ENCODE measurements around the gene SH3GL3. TPM values are rescaled to one million over a fixed set of nuclear protein-coding genes. Genes with fewer than 3 reads are reported as not detected.

Gene SH3GL3
- total RNA-seq, 1 experiment from 2014 or later: not detected

GRCh38 chr15:83592370-83593040 lies 145.4 kb downstream of the SH3GL3 start:
- Mint-ChIP-seq H3K27ac (ENCODE audit: unreplicated experiment) (no peak overlapping the region), H3K36me3 (ENCODE audit: insufficient read depth, unreplicated experiment) (no peaks in the 10 kb centered on the region), H3K4me1 (ENCODE audit: low read depth, unreplicated experiment) (no peaks in the 10 kb centered on the region), H3K27me3 (ENCODE audit: insufficient read depth, unreplicated experiment) (peaks cover 14% of the 10 kb centered on the region), H3K4me3 (ENCODE audit: unreplicated experiment) (no peak overlapping the region), H3K9me3 (ENCODE audit: unreplicated experiment) (no peaks in the 10 kb centered on the region)
- CTCF ChIA-PET: no interaction called here
- Histone ChIP-seq H3K4me3 (ENCODE audit: low read depth, low read length) (no peak overlapping the region), H3K36me3 (ENCODE audit: control insufficient read depth, insufficient read depth, low read length) (no peaks in the 10 kb centered on the region), H3K27me3 (replicated peaks; ENCODE audit: control insufficient read depth, insufficient read depth, low read length) (no peaks in the 10 kb centered on the region), H3K9me3 (no peaks in the 10 kb centered on the region), H3K4me1 (no peaks in the 10 kb centered on the region)
- POLR2A ChIA-PET: no interaction called here
- no peak for DNase-seq
- BruUV-seq (replicated peaks): no TSS peak
- intact Hi-C loops (cut with micrococcal nuclease; ENCODE audit: unreplicated experiment): no loop called here
- TF ChIP-seq CTCF (IDR thresholded peaks at IDR 0.05; ENCODE audit: insufficient read depth in 1 of 2, low read depth in 1 of 2, low read length in 1 of 2, severe bottlenecking in 1 of 2, unreplicated experiment in 1 of 2): no peak

DNA sequence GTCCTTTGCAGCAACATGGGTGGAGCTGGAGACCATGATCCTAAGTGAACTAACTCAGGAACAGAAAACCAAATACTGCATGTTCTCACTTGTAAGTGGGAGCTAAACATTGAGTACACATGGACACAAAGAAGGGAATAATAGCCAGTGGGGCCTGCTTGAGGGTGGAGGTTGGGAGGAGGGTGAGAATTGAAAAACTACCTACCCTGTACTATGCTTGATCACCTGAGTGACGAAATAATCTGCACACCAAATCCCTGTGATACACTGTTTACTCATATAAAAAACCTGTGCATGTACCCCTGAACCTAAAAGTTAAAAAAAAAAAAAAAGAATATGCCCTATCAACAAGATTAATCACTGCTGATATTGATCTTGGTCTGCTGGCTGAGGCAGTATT lies 148.1 kb downstream of the SH3GL3 start:
- no peaks in the 10 kb centered on the region for H3K4me1 ChIP-seq
- intact Hi-C loops (cut with micrococcal nuclease; ENCODE audit: unreplicated experiment): no loop called here
- Mint-ChIP-seq H3K4me3 (ENCODE audit: unreplicated experiment) (no peak overlapping the region), H3K27ac (ENCODE audit: unreplicated experiment) (no peak overlapping the region), H3K9me3 (ENCODE audit: unreplicated experiment) (no peaks in the 10 kb centered on the region), H3K27me3 (ENCODE audit: insufficient read depth, unreplicated experiment) (peaks cover 13% of the 10 kb centered on the region), H3K4me1 (ENCODE audit: low read depth, unreplicated experiment) (no peaks in the 10 kb centered on the region), H3K36me3 (ENCODE audit: insufficient read depth, unreplicated experiment) (no peaks in the 10 kb centered on the region)
- no peaks in the 10 kb centered on the region for H3K27me3 ChIP-seq (replicated peaks; ENCODE audit: control insufficient read depth, insufficient read depth, low read length)
- H3K4me3 ChIP-seq (ENCODE audit: low read depth, low read length): no peak overlapping the region
- ChIA-PET POLR2A (no interaction called here), CTCF (no interaction called here)
- no peaks in the 10 kb centered on the region for H3K36me3 ChIP-seq (ENCODE audit: control insufficient read depth, insufficient read depth, low read length)
- no peak for TF ChIP-seq CTCF (IDR thresholded peaks at IDR 0.05; ENCODE audit: insufficient read depth in 1 of 2, low read depth in 1 of 2, low read length in 1 of 2, severe bottlenecking in 1 of 2, unreplicated experiment in 1 of 2)
- no TSS peak for BruUV-seq (replicated peaks)
- no peaks in the 10 kb centered on the region for H3K9me3 ChIP-seq
- no peak for DNase-seq

DNA sequence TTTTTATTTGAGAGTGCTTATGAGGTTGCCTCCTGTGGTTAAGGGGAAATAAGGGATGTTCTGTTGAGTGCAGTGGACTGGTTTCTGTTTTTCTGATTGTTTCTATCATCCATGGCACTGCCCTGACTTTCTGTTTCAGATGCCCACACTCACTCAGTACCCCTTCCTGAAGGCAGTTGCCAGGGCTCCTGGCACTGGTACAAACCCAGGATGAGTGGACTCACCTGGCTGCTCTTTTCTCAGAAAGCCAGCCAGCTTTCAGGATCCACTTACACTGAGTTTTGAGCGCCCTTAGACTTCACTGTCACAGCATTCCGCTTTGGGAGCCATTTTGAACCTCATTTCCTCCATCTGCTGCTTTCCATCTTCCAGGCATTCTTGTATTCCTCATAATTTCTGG lies 150.9 kb downstream of the SH3GL3 start:
- no TSS peak for BruUV-seq (replicated peaks)
- intact Hi-C loops (cut with micrococcal nuclease; ENCODE audit: unreplicated experiment): no loop called here
- Histone ChIP-seq H3K4me3 (ENCODE audit: low read depth, low read length) (no peak overlapping the region), H3K27me3 (replicated peaks; ENCODE audit: control insufficient read depth, insufficient read depth, low read length) (no peaks in the 10 kb centered on the region), H3K36me3 (ENCODE audit: control insufficient read depth, insufficient read depth, low read length) (no peaks in the 10 kb centered on the region), H3K9me3 (no peaks in the 10 kb centered on the region), H3K4me1 (no peaks in the 10 kb centered on the region)
- ChIA-PET POLR2A (no interaction called here), CTCF (no interaction called here)
- Mint-ChIP-seq H3K27ac (ENCODE audit: unreplicated experiment) (no peak overlapping the region), H3K36me3 (ENCODE audit: insufficient read depth, unreplicated experiment) (no peaks in the 10 kb centered on the region), H3K4me1 (ENCODE audit: low read depth, unreplicated experiment) (no peaks in the 10 kb centered on the region), H3K4me3 (ENCODE audit: unreplicated experiment) (no peak overlapping the region), H3K27me3 (ENCODE audit: insufficient read depth, unreplicated experiment) (peaks cover 10% of the 10 kb centered on the region), H3K9me3 (ENCODE audit: unreplicated experiment) (no peaks in the 10 kb centered on the region)
- no peak for DNase-seq
- no peak for TF ChIP-seq CTCF (IDR thresholded peaks at IDR 0.05; ENCODE audit: insufficient read depth in 1 of 2, low read depth in 1 of 2, low read length in 1 of 2, severe bottlenecking in 1 of 2, unreplicated experiment in 1 of 2)

Measured in Caco-2 (cell line).